ENCODE results near the gene ZCCHC24.

Gene ZCCHC24

DNA sequence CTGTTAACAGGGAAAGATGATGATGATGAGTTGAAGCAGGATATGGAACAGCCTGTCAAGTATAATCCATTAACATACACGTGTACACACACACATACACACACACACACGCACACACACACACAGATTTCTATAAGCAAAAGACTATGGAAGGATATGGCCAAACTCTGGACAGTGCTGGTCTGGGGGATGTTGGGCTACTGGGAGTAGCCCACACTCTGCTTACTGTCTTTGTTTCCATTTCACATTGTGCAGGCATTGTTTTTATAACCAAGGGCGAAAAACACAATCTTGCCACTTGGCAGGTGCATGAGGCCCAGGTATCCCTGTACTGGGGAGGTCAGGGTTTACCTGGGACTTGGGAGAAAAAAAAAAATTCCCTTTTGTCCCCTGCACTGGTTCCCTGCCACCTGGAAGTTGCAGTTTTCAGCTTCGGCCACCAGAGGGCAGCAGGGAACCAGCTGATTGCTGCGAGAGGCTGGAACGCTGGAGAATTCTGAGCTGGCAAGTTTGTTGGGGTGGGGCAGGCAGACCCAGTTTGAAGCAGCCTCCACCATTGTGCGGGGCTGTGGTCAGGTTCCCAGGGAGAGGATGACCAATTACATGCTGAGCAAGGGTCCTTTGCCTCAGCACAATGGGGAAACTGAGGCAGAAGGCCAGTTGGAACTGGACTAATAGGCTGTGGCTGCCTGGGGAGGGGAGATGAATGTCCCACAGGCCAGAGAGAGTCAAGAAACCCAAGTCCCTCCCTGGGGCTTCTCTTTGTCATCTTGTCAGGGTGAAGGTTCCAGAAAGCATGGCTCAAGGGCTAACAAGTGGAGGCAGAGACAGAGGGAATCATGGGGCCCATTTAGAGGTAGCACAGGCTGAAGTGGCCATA is 70.9 kb downstream of the ZCCHC24 start:
- DNase-seq (ENCODE audit: extremely low read depth in 1 of 2, low read depth in 1 of 2), result peak; percentile 44 to 68

DNA sequence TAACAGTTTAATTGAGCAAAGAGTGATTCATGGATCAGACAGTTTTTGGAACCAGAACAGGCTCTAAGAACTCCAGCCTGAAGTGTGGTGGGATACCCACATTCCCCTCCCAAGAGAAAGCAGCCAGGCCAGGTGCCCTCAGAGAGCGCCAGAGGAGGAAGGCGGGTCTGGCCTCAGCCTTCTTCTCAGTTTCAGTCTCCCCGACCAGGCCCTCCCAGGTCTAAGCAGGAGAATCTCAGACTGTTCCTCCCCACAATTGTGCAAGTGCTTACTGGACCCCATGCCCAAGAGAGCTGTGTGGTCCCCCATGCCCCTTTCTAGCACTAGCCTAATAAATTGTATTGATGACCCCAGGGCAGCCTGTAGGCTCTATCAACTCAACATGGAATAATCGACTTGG is 72.6 kb downstream of the ZCCHC24 start:
- DNase-seq (ENCODE audit: extremely low read depth in 1 of 2, low read depth in 1 of 2), result no peak

DNA sequence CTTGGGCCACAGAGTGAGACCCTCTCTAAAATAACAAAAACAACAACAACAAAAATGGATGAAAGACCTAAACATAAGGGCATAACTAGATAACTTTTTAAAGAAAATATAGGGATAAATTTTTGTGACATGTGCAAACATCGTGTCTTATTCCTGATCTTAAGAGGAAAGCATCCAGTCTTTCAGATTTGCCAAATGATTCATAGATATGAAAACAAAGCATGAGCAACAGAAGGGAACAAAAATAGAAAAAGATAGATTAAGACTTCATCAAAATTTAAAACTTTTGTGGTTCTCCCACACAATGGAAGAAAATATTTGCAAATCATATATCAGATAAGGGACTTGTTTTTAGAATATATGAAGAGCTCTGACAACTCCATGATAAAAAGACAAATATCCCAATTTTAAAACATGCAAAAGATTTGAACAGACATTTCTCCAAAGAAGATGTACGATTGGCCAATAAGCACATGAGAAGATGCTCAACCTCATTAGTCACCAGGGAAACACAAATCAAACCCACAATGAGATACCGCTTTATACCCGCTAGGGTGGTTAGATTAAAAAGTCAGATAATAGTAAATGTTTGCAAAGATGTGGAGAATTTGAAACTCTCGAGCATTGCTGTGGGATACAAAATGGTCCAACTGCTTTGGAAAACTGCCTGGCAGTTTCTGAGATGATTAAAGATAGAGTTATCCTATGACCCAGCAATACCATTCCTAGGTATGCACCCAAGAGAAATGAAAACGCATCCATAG is 77.8 kb downstream of the ZCCHC24 start:
- DNase-seq (ENCODE audit: extremely low read depth in 1 of 2, low read depth in 1 of 2), result no peak

DNA sequence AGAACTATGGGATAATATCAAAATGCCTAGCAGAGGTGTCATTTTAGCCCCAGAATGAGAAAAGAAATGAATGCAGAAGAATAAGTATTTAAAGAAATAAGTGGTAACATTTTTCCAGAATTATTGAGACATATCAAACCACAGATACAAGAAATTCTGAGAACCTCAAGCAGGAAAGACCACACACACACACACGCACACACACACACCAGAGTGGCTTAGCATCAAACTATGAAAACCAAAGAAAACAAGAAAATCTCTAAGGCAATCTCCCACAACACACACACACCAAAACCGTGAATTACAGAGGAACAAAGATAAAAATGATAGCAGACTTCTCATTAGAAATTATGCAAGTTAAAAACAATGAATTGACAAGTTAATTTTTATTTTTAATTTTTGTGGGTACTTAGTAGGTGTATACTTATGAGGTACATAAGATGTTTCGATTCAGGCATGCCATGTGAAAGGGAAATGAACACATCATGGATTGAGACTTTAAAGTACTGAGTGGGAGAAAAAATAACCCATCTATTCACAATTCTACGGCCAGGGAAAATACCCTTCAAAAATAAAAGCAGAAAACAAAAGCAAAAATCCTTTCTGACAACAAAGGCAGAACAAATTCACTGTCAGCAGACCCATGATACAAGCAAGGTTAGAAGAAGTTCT is 83.6 kb downstream of the ZCCHC24 start:
- DNase-seq (ENCODE audit: extremely low read depth in 1 of 2, low read depth in 1 of 2), result no peak

DNA sequence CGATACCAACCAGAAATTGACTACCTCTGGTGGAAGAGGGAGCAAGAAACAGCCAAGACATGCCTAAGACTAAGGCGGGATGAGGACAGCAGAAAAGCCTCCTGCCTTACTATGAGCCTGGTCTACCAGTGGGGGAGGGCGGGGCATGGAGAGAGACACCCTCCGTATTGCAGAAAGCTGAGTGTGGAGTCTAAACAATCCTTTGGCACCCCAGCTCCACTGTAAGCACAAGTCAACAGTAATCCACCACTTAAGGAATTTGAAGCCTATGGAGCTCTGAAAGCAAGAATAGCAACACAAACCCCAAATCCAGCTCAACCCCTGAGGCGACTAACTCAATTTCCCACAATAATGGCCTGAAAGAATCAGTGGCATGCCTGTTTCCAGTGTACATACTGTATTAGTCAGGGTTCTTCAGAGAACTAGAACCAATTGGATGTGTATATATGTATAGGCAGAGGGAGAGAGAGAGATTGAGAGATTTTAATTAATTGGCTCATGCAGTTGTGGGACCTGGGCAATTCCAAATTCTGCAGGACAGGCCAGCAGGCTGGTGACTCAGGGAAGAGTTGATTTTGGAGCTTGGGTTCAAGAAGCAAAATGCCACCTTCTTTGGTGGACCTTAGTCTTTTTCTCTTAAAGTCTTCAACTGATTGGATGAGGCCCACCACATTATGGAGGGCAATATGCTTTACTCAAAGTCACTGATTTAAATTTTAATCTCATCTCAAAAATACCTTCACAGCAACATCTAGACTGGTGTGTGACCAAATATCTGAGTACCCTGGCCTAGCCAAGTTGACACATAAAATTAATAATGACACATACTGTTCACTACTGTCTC is 84.7 kb downstream of the ZCCHC24 start:
- no peak for DNase-seq (ENCODE audit: extremely low read depth in 1 of 2, low read depth in 1 of 2)

DNA sequence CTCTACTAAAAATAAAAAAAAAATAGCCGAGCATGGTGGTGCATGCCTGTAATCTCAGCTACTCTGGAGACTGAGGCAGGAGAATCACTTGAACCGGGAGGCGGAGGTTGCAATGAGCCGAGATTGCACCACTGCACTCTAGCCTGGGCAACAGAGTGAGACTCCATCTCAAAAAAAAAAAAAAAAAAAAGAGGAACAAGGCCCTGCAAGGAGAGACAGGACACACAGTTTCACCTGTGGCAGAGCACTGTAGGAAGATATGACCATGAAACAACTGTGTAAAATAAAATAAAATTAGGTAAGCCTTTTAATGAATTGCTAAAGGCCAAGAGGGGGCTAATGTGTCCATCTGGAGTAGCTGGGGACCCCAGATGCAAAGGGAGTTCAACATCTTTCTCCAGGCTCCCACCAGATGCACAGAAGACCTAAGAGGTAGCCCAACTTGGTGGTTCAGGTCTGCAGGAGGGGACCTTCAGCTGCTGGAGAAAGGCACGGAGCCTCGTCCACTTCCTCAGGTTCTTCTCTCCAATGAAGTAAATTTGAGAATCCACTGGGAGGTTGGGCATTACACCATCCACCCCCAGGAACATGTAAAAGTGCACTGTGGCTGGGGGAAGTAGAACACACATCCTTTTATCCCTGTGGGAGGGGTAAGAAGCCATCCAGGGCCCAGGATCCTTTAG is 85.5 kb downstream of the ZCCHC24 start:
- no peak for DNase-seq (ENCODE audit: extremely low read depth in 1 of 2, low read depth in 1 of 2)

DNA sequence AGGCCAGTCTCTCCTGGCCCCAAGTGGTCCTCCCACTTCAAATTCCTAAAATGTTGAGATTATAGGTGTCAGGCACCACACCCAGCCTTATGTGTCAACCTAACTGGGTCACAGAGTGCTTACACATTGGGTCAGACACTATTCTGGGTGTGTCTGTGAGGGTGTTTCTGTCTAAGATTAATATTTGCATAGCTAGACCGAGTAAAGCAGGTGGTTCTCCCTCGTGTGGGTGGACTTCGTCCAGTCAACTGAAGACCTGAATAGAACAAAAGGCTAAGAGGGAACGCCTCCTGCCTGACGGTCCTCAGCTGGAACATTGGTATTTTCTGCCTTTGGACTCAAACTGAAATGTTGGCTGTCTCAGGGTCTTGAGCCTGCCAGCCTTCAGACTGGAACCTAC is 86.6 kb downstream of the ZCCHC24 start:
- DNase-seq (ENCODE audit: extremely low read depth in 1 of 2, low read depth in 1 of 2), result no peak

DNA sequence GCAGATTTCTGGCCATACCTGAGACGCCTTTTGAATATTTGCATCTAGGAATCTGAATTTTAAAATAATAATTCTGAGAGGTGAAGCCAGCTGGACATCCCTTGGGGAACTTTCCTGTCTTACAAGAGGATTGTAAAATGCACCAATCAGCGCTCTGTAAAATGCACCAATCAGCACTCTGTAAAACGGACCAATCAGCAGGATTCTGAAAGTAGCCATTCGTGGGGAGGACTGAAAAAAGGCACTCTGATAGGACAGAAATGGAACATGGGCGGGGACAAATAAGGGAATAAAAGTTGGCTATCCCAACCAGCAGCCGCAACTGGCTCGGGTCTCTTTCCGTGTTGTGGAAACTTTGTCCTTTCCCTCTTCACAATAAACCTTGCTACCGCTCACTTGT is 88.2 kb downstream of the ZCCHC24 start:
- DNase-seq (ENCODE audit: extremely low read depth in 1 of 2, low read depth in 1 of 2), result no peak

DNA sequence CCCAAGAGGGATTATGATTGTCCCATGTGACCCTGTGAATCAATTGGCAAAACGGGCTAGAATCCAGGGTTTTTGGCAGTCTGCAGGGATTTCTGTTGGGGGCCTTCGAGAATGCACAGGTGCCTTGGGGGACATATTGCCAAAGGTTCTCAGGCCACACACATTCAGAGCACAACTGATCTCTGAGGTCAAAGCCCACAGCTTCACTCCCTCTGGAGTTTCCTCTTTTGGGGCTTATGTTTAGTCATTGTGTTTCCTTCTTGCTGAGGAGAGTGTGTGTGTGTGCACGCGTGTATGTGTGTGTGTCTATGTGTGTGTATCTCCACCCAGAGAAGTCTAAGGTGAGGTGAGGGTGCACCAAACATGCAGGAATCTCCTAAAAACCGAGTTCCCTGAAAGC is 89.3 kb downstream of the ZCCHC24 start:
- no peak for DNase-seq (ENCODE audit: extremely low read depth in 1 of 2, low read depth in 1 of 2)

DNA sequence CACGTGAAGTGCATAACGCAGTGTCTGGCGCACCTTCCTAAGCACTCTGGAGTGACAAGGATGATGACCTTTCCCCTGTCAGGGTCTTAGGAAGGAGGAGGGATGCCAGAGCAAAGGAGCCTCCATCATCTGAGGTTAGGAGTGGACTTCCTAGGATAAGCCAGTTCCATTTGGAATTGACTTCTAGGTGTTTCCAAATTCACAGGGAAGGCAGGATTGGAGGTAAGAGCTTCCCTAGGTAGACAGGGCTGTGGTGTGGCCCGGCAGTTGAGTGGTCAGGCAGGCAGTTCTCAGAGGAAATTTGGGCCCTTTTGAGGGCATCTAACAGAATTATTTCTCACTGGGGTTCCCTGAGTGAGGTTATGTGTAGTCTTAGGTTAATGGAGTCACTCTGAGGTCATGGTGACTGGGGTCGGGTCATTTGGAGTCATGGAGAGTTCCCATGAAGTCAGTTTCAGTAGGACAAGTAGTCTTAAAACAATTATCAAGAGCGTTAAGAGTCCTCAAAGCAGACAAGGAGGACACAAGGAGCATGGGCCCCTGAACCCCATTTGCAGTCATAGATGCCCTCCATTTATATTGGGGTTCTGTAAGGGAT is 89.9 kb downstream of the ZCCHC24 start:
- no peak for DNase-seq (ENCODE audit: extremely low read depth in 1 of 2, low read depth in 1 of 2)

DNA sequence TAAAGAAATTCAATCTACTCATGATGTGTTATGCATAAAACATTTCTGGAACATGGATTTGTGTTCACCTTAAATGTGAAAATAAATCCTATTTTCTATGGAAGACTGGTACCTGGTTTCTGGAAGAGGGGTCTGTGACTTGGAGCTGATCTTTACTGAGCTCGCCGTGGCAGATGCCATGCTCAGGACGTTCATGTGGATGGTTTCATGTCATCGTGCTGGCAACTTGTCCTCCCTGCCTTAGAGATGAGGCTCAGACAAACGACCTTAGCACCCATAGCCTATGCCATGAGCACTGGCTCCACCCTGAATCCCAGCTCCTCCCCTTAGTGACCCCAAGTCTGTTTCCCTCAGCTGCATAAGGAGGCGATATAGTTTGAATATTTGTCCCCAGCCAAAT is 90.8 kb downstream of the ZCCHC24 start:
- no peak for DNase-seq (ENCODE audit: extremely low read depth in 1 of 2, low read depth in 1 of 2)

DNA sequence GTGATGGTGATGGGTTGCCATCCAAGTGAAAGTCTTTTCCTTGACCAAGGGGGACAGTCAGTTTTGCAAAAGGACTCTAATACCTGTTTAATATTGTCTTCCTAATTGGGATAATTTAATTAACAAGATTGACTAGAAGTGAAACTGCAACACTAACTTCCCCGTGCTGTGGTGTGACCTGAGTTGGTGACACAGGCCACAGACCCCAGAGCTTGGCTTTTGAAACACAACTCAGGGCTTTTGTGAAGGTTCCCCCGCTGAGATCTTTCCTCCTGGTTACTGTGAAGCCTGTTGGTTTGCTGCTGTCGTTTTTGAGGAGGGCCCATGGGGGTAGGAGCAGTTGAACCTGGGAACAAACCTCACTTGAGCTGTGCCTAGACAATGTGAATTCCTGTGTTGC is 91.3 kb downstream of the ZCCHC24 start:
- no peak for DNase-seq (ENCODE audit: extremely low read depth in 1 of 2, low read depth in 1 of 2)

DNA sequence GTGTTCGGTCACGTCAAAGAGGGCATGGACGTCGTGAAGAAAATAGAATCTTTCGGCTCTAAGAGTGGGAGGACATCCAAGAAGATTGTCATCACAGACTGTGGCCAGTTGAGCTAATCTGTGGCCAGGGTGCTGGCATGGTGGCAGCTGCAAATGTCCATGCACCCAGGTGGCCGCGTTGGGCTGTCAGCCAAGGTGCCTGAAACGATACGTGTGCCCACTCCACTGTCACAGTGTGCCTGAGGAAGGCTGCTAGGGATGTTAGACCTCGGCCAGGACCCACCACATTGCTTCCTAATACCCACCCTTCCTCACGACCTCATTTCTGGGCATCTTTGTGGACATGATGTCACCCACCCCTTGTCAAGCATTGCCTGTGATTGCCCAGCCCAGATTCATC is 91.7 kb downstream of the ZCCHC24 start:
- no peak for DNase-seq (ENCODE audit: extremely low read depth in 1 of 2, low read depth in 1 of 2)

DNA sequence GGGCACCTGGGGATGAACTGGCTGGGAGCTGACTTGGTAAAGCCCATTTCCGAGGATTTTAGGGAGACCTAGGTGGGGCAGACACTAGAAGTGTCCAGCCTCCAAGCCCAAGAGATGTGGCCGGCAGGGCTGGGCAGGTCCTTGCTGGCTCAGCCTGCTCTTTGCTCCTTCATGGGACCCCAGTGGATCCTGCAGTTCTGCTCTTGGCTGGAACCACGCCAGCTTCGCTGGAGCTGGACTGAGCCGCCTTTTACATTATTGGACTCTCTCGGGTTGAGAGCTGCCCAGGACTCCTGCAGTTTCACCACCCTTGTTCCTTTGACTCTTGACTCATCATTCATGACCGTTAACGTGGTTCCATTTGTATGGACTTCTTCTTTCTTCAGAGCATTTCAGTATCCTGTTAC is 92.4 kb downstream of the ZCCHC24 start:
- no peak for DNase-seq (ENCODE audit: extremely low read depth in 1 of 2, low read depth in 1 of 2)

DNA sequence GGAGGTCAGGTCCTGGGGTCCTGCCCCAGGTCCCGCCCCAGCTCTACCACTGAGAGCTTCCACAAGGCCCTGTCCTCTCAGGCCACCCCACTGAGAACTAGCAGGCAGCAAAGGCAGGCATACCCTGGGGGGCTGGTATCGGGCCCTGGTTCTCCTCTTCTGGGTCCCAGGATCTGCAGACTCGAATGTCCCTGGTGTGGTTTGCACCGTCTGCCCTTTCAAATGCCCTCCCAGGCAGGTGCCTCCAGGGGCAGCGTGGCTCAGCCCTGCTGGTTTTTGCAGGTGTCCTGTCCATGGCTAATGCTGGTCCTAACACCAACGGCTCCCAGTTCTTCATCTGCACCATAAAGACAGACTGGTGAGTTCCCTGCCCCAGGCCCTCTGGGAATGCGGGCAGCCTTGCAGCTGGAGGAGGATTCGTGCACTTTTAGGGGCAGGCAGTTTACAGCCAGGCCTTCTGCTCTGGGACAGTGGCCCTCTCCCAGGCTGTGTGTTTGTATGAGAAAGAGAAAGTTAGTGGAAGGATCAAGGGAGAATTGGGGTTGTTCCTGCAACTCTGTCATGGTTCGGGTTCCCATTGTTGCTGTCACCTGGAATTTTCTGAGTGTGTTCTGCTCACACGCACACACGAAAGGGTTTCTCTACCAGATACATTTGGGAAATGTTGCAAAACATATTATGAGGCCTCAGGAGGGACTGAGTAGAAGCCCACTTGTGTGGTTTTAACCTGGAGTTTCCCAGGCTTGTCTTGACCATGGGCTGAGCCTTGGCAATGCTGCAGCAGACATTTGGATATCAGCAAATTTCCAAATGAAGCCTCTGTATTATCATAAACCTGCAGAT is 93.2 kb downstream of the ZCCHC24 start:
- no peak for DNase-seq (ENCODE audit: extremely low read depth in 1 of 2, low read depth in 1 of 2)

DNA sequence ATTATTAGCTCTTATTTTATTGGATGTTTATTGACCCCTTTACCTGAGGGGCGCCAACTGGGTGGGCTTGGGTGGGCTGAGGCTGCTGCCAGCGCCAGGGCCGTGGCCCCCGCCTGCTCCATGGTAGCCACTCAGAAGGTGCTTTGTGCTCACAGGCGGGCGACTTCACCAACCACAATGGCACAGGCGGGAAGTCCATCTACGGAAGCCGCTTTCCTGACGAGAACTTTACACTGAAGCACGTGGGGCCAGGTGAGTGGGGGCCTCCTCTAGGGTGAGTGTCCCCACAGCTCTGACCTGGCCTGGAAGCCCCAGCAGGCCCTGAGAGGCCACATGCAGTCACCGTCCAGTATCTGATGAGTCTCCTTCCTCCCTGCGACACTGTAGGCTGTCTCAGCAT is 94.1 kb downstream of the ZCCHC24 start:
- no peak for DNase-seq (ENCODE audit: extremely low read depth in 1 of 2, low read depth in 1 of 2)

DNA sequence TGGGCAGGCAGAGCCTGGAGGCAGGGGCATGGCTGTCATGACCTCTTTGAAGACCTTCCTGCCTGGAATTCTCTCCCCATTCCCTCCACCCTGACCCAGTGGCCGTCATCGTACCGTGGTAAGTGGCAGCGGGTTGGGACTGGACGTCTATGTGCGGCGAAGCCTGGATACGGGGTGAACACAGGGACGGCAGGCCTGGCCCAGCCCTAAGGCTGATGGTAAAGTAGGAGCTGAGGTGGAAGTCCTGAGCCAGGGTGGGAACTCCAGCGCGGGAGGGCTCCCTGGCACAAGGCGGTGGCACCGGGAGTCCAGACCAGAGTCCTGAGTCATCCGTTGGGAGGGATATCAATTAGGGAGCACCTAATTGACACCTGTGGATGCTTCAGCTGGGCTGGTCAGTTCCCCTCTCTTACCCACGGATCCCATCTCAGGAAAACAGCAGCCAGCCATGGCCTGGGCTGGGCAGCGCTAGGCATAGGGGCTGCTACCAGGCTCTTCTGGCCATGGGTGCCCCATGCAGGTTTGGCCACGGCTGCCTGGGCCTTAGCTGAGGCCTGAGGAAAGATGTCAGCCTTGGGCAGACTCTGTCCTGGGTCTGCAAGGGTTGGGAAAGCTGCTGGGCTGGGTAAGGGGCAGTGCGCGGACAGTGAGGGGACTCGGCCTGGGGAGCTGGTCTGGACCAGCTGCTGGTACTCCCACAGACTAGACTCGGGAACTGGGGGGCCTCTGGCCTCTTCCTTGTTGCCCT is 94.8 kb downstream of the ZCCHC24 start:
- DNase-seq (ENCODE audit: extremely low read depth in 1 of 2, low read depth in 1 of 2), result no peak

DNA sequence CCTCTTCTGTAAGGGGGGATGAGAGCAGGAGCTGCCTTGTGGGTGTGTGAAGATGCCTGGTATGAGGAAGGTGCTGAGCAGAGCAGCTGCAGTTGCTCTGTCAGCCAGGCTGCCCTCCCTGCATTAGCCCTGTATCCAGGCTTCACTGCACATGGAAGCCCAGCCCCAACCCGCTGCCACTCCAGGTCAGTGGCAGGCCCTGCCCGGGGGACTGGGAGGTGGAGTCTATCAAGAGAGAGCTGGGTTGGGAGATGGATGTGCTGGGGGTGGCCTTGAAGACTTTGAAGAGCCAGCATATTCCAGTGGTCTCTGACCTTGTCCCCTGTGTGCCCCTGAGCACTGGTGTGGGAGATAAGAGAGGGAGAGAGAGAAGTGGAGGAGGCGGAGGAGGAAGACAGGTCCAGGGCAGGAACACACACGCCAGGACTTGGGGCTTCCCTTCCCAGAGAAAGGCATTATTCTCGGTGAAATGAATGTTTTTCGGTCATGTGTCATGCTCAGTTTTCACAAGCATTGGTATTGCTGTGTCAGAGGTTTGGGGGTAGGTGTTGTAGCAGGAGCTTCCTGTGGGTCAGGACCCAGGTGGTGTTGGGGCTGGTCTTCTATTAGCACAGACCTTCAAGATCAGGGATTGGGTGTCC is 95.5 kb downstream of the ZCCHC24 start:
- DNase-seq (ENCODE audit: extremely low read depth in 1 of 2, low read depth in 1 of 2), result no peak

All from activated CD8-positive, alpha-beta memory T cell treated with anti-CD3 and anti-CD28 coated beads for 1 hour (primary cell).